Measurements from ENCODE around the gene COL26A1. TPM values are rescaled to one million over a fixed set of nuclear protein-coding genes. Genes with fewer than 3 reads are reported as not detected.
"Not testable (repeated sequence)": the region's sequence is repeated elsewhere in the genome, so short reads cannot be mapped to it uniquely, and the experiment has no call there.

Gene COL26A1
- total RNA-seq, 1 donor from 2014 or later = 0.11 TPM

DNA sequence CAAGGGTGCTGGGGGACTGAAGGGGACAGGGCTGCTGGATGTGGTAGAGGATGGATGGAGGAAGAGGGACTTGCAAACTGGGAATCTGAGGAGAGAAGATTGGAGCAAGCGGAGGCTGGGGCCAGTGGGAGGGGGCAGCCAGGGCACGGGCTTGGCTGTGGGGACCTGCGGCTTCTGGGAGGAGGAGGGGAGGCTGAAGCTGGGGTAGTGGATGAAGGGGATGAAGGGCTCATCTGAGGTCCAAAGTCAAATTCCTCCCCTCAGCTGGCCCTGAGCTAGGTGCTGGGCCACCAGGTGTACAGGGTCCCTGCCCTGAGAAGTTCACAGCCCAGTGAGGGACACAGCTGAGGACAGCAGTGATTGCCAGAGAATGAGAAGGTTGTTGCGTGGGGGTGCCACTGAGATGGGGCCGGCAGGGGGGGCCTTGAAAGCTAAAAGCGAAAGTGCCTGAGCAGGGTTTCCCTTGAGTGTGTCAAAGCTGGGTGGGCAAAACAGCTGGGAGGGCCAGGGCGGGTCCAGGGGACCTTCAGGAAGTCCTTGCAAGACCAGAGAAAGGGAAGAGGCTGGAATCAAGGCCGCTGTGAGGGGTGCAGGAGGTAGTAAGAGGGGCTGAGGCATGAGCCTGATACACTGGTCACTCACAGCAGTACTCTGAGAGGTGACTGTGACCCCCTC, 191.2 kb downstream of the COL26A1 start:
- H3K27ac Mint-ChIP-seq = no peak overlapping the region
- intact Hi-C loops (cut with micrococcal nuclease) = no loop called here
- no peak overlapping the region for H3K4me3 Mint-ChIP-seq (ENCODE audit: low read depth)
- no peaks in the 10 kb centered on the region for H3K36me3 Mint-ChIP-seq (ENCODE audit: low read depth)
- H3K27me3 Mint-ChIP-seq (ENCODE audit: low read depth) = no peaks in the 10 kb centered on the region
- no peak for DNase-seq (ENCODE audit: low spot score)
- no peaks in the 10 kb centered on the region for H3K9me3 Mint-ChIP-seq
- H3K4me1 Mint-ChIP-seq (ENCODE audit: low read depth) = no peaks in the 10 kb centered on the region

DNA sequence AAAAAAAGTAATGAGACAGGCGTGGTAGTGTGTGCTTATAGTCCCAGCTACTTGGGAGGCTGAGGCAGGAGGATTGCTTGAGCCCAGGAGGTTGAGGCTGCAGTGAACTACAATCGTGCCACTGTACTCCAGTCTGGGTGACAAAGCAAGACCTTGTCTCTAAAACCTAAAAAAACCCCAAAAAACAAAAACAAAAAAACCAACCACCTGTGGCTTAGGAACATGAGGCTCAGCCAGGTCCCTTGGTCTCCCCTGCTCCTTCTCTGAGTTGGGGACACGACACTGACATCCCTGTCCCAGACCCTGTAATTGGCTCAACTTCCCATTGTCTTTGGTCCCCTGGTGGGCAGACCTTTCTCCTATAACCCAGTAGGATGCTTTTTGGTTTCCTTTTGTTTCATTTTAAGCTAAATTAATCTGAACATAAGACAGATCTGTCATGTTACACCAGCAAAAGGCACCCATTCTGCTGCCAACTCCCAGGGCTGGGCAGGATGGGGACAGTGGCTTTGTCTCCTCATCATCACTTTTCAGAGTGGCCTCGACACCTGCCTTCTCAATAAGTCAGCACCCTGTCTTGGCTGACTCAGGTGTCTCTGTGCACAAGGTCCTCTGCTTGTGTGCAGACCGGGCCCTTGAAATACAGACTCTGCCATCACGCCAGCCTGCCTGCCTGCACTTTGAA, 192.1 kb downstream of the COL26A1 start:
- H3K27me3 Mint-ChIP-seq (ENCODE audit: low read depth) = no peaks in the 10 kb centered on the region
- no peak overlapping the region for H3K27ac Mint-ChIP-seq
- intact Hi-C loops (cut with micrococcal nuclease) = no loop called here
- no peak for DNase-seq (ENCODE audit: low spot score)
- H3K4me1 Mint-ChIP-seq (ENCODE audit: low read depth) = no peaks in the 10 kb centered on the region
- H3K9me3 Mint-ChIP-seq = no peaks in the 10 kb centered on the region
- no peaks in the 10 kb centered on the region for H3K36me3 Mint-ChIP-seq (ENCODE audit: low read depth)
- H3K4me3 Mint-ChIP-seq (ENCODE audit: low read depth) = no peak overlapping the region

DNA sequence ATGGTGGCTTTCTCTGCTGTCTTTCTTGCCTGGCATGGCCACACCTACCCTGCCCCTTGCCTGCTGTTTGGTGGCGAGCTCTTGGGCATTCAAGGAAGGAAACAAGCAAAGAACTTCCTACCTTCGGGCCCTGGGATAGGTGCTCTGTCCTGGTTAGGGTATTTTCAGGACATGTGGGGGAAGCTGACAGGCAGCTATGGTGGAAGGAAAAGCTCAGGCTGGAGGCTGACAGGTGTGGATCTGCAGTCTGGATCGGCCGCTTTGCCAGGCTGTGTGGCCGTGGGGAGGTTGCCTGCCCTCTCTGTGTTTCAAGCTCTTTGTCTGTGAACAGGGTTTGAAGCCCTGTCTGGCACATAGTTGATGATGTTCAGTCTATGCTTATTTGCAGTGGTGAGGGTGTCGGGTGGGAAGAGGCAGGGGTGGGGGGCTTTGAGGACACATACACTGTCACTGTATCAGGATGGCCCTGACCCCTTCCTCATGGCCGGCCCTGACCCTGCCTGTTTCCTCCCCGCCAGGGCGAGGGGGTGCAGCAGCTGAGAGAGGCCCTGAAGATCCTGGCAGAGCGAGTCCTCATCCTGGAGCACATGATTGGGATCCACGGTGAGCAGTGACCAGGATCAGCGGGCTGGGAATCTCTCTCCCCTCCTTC, 192.7 kb downstream of the COL26A1 start:
- Mint-ChIP-seq H3K27ac (no peak overlapping the region), H3K4me3 (ENCODE audit: low read depth) (no peak overlapping the region), H3K9me3 (no peaks in the 10 kb centered on the region), H3K36me3 (ENCODE audit: low read depth) (no peaks in the 10 kb centered on the region), H3K27me3 (ENCODE audit: low read depth) (no peaks in the 10 kb centered on the region), H3K4me1 (ENCODE audit: low read depth) (no peaks in the 10 kb centered on the region)
- intact Hi-C loops (cut with micrococcal nuclease) = no loop called here
- no peak for DNase-seq (ENCODE audit: low spot score)

DNA sequence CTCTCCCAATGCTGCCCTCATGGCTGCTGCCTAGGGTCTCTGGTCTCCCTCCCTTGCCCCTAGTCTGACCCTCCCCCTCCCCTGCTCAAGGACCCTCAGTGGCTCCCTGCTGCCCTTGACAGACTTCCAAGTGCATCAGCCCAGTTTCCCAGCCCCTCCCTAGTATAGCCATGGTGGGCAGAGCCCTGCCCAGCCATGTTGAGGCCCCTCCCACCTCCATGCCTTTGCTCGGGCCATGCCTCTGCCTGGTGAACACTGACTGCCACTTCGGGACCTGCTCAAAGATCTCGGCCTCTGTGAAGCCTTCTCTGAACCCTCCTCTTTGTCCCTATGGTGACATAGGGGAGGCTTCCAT, 193.2 kb downstream of the COL26A1 start:
- no peak overlapping the region for H3K4me3 Mint-ChIP-seq (ENCODE audit: low read depth)
- no peaks in the 10 kb centered on the region for H3K4me1 Mint-ChIP-seq (ENCODE audit: low read depth)
- intact Hi-C loops (cut with micrococcal nuclease) = no loop called here
- H3K36me3 Mint-ChIP-seq (ENCODE audit: low read depth) = no peaks in the 10 kb centered on the region
- no peaks in the 10 kb centered on the region for H3K9me3 Mint-ChIP-seq
- no peak for DNase-seq (ENCODE audit: low spot score)
- H3K27ac Mint-ChIP-seq = no peak overlapping the region
- H3K27me3 Mint-ChIP-seq (ENCODE audit: low read depth) = no peaks in the 10 kb centered on the region

DNA sequence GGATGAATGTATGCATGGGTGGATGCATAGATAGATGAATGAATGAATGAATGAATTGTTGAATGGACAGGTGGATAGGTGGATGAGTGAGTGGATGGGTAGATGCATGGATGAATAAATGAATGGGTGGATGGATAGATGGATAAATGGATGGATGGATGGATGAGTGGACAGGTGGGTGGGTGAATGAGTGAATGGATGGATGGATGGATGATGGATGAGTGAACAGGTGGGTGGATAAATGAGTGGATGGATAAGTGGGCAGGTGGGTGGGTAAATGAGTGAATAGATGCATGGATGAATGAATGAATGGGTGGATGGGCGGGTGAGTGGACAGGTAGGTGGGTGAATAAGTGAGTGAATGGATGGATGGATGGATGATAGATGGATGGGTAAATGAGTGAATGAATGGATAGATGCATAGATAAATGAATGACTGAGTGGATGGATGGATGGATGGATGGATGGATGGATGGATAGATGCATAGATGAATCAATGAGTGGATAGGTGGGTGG, 193.8 kb downstream of the COL26A1 start:
- H3K9me3 Mint-ChIP-seq = no peaks in the 10 kb centered on the region
- H3K36me3 Mint-ChIP-seq (ENCODE audit: low read depth) = no peaks in the 10 kb centered on the region
- intact Hi-C loops (cut with micrococcal nuclease) = no loop called here
- DNase-seq (ENCODE audit: low spot score) = no peak
- H3K27ac Mint-ChIP-seq = no peak overlapping the region
- H3K4me3 Mint-ChIP-seq (ENCODE audit: low read depth) = no peak overlapping the region
- H3K27me3 Mint-ChIP-seq (ENCODE audit: low read depth) = no peaks in the 10 kb centered on the region
- no peaks in the 10 kb centered on the region for H3K4me1 Mint-ChIP-seq (ENCODE audit: low read depth)

DNA sequence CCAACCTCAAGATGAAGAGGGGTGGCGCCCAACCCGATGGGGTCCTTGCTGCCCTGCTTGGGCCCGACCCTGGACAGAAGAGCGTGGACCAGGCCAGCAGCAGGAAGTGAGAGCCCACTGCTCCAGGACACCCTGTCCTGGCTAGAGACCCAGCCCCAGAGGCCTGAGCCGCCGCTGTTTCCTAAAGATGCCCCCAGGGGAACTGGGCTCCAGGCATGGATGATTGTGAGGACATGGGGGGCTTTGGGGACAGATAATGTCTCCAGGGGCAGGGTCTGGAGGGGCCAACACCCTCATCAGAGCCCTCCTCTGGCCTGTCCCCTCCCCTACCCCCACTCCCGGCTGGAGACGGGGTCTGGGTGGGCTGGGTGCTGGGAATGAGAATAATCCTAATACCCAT, 194.7 kb downstream of the COL26A1 start:
- Mint-ChIP-seq H3K4me1 (ENCODE audit: low read depth) (no peaks in the 10 kb centered on the region), H3K9me3 (no peaks in the 10 kb centered on the region), H3K27ac (no peak overlapping the region), H3K36me3 (ENCODE audit: low read depth) (no peaks in the 10 kb centered on the region), H3K4me3 (ENCODE audit: low read depth) (no peak overlapping the region), H3K27me3 (ENCODE audit: low read depth) (no peaks in the 10 kb centered on the region)
- intact Hi-C loops (cut with micrococcal nuclease) = no loop called here
- DNase-seq (ENCODE audit: low spot score) = no peak

DNA sequence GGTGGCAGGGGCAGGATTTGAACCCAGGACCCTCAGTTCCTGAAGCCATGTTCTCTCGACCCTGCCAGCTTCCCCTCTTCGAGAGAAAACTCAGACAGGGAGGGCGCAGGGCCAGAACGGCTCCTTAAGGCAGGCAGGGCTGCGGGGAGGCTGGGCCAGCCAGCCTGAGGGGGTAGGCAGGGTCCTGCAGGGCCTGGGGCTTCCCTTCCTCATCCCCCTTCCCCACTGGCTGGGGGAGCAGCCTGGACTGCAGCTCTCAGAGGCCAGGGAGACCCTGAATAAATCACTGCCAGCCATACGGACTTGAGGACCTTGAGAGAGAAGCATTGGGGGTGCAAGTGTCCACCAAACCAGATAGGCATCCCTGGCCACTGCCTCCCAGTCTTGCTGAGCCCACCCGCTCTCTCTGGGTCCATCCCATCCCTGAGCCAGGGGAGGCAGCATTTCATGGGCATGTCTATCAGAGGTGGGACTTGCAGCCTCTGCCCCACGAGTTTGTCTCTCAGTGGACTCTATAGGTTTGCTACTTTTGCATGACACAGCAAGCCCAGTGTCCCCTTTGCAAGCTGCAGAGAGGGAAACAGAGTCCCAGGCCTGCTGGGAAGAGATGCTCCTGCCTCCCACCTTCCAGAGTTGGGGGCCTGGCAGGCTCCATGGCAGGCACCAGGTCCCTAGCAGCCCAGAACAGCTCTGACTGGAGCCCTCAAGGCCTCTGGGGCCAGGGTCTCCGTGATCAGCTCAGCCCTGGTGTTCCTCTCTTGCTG, 195.5 kb downstream of the COL26A1 start:
- Mint-ChIP-seq H3K27me3 (ENCODE audit: low read depth) (no peaks in the 10 kb centered on the region), H3K36me3 (ENCODE audit: low read depth) (no peaks in the 10 kb centered on the region), H3K9me3 (no peaks in the 10 kb centered on the region), H3K27ac (no peak overlapping the region), H3K4me1 (ENCODE audit: low read depth) (no peaks in the 10 kb centered on the region), H3K4me3 (ENCODE audit: low read depth) (no peak overlapping the region)
- intact Hi-C loops (cut with micrococcal nuclease) = no loop called here
- DNase-seq (ENCODE audit: low spot score) = no peak

DNA sequence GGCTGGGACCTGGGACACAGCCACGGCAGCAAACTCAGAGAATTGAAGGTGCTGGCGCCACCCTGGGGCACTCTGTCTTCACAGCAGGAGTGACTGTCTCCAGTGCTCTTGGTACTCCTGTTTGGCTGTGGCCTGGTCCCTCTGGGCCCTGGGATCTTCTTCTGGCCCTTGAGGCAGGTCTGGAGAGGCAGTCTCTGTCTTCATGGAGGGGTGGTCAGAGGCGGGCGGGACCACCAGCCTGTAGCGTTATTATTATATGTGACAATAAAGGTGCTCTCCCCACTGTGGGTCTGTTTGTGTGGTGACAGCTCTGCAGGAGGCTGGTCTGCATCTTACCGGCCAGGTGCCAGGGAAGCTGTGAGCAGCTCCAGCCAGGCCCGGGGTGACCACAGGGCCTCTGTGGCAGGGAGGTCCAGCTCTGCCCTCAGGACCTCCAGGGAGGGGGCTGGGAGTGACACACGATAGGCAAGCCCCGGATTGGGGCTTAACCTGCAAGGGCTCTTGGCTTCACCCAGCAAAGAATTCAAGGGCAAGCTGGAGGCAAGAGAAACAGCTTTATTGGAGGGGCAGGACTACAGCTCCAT, 196.2 kb downstream of the COL26A1 start:
- DNase-seq (ENCODE audit: low spot score) = no peak
- Mint-ChIP-seq H3K27me3 (ENCODE audit: low read depth) (no peaks in the 10 kb centered on the region), H3K27ac (no peak overlapping the region), H3K4me3 (ENCODE audit: low read depth) (no peak overlapping the region), H3K9me3 (no peaks in the 10 kb centered on the region), H3K4me1 (ENCODE audit: low read depth) (no peaks in the 10 kb centered on the region), H3K36me3 (ENCODE audit: low read depth) (no peaks in the 10 kb centered on the region)
- intact Hi-C loops (cut with micrococcal nuclease) = no loop called here

DNA sequence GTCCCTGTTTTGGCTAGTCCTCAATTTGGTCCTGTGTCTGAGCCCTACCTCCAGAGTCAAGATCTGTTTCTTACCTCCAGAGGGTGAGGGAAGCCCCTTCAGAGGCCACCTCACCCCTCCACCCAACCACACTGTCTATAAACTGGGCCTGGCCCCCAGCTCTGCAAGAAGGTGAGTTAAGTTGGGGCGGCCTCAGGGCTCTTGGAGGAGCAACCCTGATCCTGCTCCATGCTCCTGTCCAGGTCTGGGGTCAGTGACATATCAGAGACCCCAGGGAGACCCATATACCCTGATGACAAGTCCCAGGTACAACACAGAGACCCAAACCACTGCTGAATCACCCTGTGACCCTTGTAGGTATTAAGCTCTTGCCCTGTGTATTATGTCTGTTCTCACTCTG, 196.9 kb downstream of the COL26A1 start:
- Mint-ChIP-seq H3K36me3 (ENCODE audit: low read depth) (no peaks in the 10 kb centered on the region), H3K4me3 (ENCODE audit: low read depth) (no peak overlapping the region), H3K4me1 (ENCODE audit: low read depth) (peaks cover 2% of the 10 kb centered on the region), H3K9me3 (no peaks in the 10 kb centered on the region), H3K27me3 (ENCODE audit: low read depth) (no peaks in the 10 kb centered on the region), H3K27ac (no peak overlapping the region)
- intact Hi-C loops (cut with micrococcal nuclease) = no loop called here
- DNase-seq (ENCODE audit: low spot score) = no peak

DNA sequence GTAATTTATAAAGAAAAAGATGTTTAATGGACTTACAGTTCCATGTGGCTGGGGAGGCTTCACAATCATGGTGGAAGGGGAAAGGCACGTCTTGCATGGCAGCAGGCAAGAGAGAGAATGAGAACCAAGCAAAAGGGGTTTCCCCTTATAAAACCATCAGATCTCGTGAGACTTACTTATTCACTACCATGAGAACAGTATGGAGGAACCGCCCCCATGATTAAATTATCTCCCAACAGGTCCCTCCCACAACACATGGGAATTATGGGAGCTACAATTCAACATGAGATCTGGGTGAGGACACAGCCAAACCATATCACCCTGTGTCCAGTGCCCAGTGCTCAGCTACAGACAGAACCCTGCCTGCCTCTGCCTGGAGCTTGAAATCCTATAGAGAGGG, 197.3 kb downstream of the COL26A1 start:
- H3K9me3 Mint-ChIP-seq; intact Hi-C loops (cut with micrococcal nuclease); H3K36me3 Mint-ChIP-seq (ENCODE audit: low read depth); H3K4me3 Mint-ChIP-seq (ENCODE audit: low read depth); H3K27ac Mint-ChIP-seq; H3K27me3 Mint-ChIP-seq (ENCODE audit: low read depth); H3K4me1 Mint-ChIP-seq (ENCODE audit: low read depth); DNase-seq (ENCODE audit: low spot score): not testable (repeated sequence)

DNA sequence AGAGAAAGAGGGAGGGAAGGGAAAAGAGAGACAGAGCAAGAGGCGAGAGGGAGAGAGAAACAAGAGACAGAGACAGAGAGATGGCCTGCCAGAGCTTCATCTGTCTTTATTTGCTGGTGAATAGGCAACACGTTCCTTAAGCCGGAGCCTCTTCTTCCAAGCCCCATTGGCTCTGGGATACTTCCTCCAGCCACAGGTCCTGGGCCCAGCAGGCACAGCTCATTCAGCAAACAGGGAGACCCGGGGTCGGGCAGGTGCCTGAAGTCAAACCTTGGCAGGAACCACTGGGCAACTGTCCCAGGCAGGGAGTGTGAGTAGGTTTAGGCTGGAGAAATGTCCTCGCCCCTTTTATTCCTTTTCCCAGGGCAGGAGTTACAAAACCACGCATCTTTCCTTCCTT, 198.2 kb downstream of the COL26A1 start:
- Mint-ChIP-seq H3K9me3 (no peaks in the 10 kb centered on the region), H3K27ac (no peak overlapping the region), H3K27me3 (ENCODE audit: low read depth) (no peaks in the 10 kb centered on the region), H3K4me3 (ENCODE audit: low read depth) (no peak overlapping the region), H3K36me3 (ENCODE audit: low read depth) (no peaks in the 10 kb centered on the region), H3K4me1 (ENCODE audit: low read depth) (peaks cover 2% of the 10 kb centered on the region)
- intact Hi-C loops (cut with micrococcal nuclease) = no loop called here
- DNase-seq (ENCODE audit: low spot score) = no peak

DNA sequence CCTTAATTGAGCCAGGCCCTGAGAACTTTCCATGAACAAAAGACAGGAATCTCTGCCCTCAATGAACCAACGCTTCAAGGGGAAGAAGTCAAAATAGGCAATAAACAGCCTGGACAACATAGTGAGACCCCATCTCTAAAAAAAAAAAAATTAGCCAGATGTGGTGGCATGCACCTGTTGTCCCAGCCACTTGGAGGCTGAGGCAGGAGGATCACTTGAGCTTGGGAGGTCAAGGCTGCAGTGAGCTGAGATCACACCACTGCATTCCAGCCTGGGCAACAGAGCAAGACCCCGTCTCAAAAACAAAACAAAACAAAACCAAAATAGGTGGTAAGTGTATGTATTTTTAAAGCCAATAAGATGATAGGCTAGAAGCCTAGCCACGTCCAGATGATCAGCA, 198.6 kb downstream of the COL26A1 start:
- H3K4me3 Mint-ChIP-seq (ENCODE audit: low read depth); H3K4me1 Mint-ChIP-seq (ENCODE audit: low read depth); H3K27me3 Mint-ChIP-seq (ENCODE audit: low read depth); H3K27ac Mint-ChIP-seq; H3K36me3 Mint-ChIP-seq (ENCODE audit: low read depth); DNase-seq (ENCODE audit: low spot score); H3K9me3 Mint-ChIP-seq; intact Hi-C loops (cut with micrococcal nuclease): not testable (repeated sequence)
